Sigmoid colon (tissue), 7 donors: Measurements from ENCODE around the gene SESN1. TPM values are rescaled to one million over a fixed set of nuclear protein-coding genes. Genes with fewer than 3 reads are reported as not detected.

Experiments used
- DNase-seq: peaks from one replicate; pipeline ENCODE4 v3.0.0-alpha.2; 2019
- H3K27ac ChIP-seq, 4 donors: fragments of 200-600 bp; sonication (generic); one replicate each; pipeline ENCODE4 v1.5.1; 2016 to 2019; ENCODE audit warnings: mild to moderate bottlenecking in 1 of 4
- H3K27me3 ChIP-seq, 3 donors: fragments of 200-600 bp; sonication (generic); one replicate each; pipeline ENCODE4 v1.5.1; 2019; ENCODE audit warnings: mild to moderate bottlenecking in 1 of 3
- H3K36me3 ChIP-seq, 4 donors: fragments of 200-600 bp; sonication (generic); one replicate each; pipeline ENCODE4 v1.5.1; 2016 to 2019
- H3K4me1 ChIP-seq, 4 donors: fragments of 200-600 bp; sonication (generic); one replicate each; pipeline ENCODE4 v1.5.1; 2017 to 2019
- H3K4me3 ChIP-seq, 4 donors: fragments of 200-600 bp; sonication (generic); one replicate each; pipeline ENCODE4 v1.5.1; 2017 to 2019; ENCODE audit warnings: mild to moderate bottlenecking in 2 of 4, moderate library complexity in 1 of 4
- H3K9me3 ChIP-seq, 4 donors: fragments of 200-600 bp in 3 of 4; sonication (generic) in 3 of 4; one replicate each; pipeline versions ENCODE4 v1.5.1 to v1.6.1; 2013 to 2019
- POLR2AphosphoS5 ChIP-seq, 4 donors: sonication (generic); formaldehyde crosslinking; IDR thresholded peaks; one replicate each; pipeline ENCODE4 v1.6.1; 2017; ENCODE audit warnings: antibody characterized with exemption in 4 of 4
- WGBS, 2 donors: extraction: QIAGEN DNeasy Blood & Tissue Kit; methylation state at CpG; one replicate each; pipeline ENCODE4 v1.1.7; 2013; 5-methylcytosine and 5-hydroxymethylcytosine counted together
- intact Hi-C: fragments of 100-400 bp; cut with DNase I; formaldehyde crosslinking; loops from one replicate; pipeline ENCODE4 v1.15.1; 2023
- polyA plus RNA-seq, 3 donors: library from polyadenylated mRNA; stranded (reverse); fragments of 200-250 nt; gene quantifications; one replicate each; pipeline ENCODE4 v1.2.3, GENCODE V29; 2013
- small RNA-seq, 3 donors: library from RNA; depleted of rRNA; stranded (forward); fragments of <200 nt; gene quantifications; one replicate each; pipeline ENCODE3, GENCODE V24; 2016
- total RNA-seq, 4 donors: library from RNA; depleted of rRNA; stranded (reverse); fragments of >200 nt; gene quantifications; one replicate each; pipeline ENCODE4 v1.1.0, GENCODE V29; 2016
- TF ChIP-seq, protein P1 (sequence below), 4 experiments: fragments of 450-650 bp in 3 of 4; fragments of 200-600 bp in 1 of 4; IDR thresholded peaks; one replicate each; pipeline ENCODE4 v1.5.1; 2016 to 2019; ENCODE audit warnings: antibody characterized with exemption in 4 of 4, mild to moderate bottlenecking in 3 of 4, moderate library complexity in 2 of 4
- donor health status: healthy with polysubstance abuse.
- donor health status: Bipolar disorder and iron deficiency.
- donor health status: healthy.

The SESN1 gene
- total and polyA plus RNA-seq, 7 donors = 18.3 to 144 (median 63.0) TPM

- no peaks in the 10 kb centered on the region for H3K36me3 ChIP-seq
- DNase-seq = no peak
- peaks cover 0 to 6% (median 2%) of the 10 kb centered on the region in 4 donors for H3K4me1 ChIP-seq
- 89 to 94% methylated on average over 1 of the region's 1 CpG for WGBS, 2 donors
- no peaks in the 10 kb centered on the region for H3K27me3 ChIP-seq
- H3K9me3 ChIP-seq = no peaks in the 10 kb centered on the region
- no peak for TF ChIP-seq POLR2AphosphoS5 (IDR thresholded peaks at IDR 0.05)
- TF ChIP-seq, protein P1, sequence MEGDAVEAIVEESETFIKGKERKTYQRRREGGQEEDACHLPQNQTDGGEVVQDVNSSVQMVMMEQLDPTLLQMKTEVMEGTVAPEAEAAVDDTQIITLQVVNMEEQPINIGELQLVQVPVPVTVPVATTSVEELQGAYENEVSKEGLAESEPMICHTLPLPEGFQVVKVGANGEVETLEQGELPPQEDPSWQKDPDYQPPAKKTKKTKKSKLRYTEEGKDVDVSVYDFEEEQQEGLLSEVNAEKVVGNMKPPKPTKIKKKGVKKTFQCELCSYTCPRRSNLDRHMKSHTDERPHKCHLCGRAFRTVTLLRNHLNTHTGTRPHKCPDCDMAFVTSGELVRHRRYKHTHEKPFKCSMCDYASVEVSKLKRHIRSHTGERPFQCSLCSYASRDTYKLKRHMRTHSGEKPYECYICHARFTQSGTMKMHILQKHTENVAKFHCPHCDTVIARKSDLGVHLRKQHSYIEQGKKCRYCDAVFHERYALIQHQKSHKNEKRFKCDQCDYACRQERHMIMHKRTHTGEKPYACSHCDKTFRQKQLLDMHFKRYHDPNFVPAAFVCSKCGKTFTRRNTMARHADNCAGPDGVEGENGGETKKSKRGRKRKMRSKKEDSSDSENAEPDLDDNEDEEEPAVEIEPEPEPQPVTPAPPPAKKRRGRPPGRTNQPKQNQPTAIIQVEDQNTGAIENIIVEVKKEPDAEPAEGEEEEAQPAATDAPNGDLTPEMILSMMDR (IDR thresholded peaks at IDR 0.05) = no peak
- intact Hi-C loops = no loop called here
- H3K27ac ChIP-seq = no peak overlapping the region
- H3K4me3 ChIP-seq = no peak overlapping the region
Observed at GRCh38 chr6:108937170-108937569, 157.5 kb downstream of the SESN1 start.

Small RNAs within 50 kb of the gene (small RNA-seq; reads per million reads assigned to genes)
- 0 reads per million in 3 donors for gene RNU6-653P

Other genes with a start within 250 kb of the SESN1 start
- gene ARMC2, start 246.4 kb downstream of the SESN1 start, total RNA-seq = 1 to 10 TPM; 2.5 to 8.6 (median 3.4) TPM
- 1 to 10 TPM in 2 of 3 donors, under 1 TPM in 1; under 0.01 to 2.5 (median 1.4) TPM for gene ARMC2, start 246.4 kb downstream of the SESN1 start, polyA plus RNA-seq
- 10 to 100 TPM; 12.6 to 21.0 (median 16.5) TPM for gene CEP57L1, start 661 bp upstream of the SESN1 start, total RNA-seq
- 1 to 10 TPM; 5.4 to 8.1 (median 7.8) TPM for gene CEP57L1, start 661 bp upstream of the SESN1 start, polyA plus RNA-seq